ENCODE data around the gene FGG. TPM values are rescaled to one million over a fixed set of nuclear protein-coding genes. Genes with fewer than 3 reads are reported as not detected.

The FGG gene
- total and polyA plus RNA-seq, 2 of the 13 experiments (the other 11 are each of a cell fraction or from before 2014, with no cell fraction given): 1,037 to 2,423 TPM

- TF ChIP-seq GTF3A (CRISPR knock-in tag; conservative IDR thresholded peaks at IDR 0.05) (no peak), ZNF737 (CRISPR knock-in tag; IDR thresholded peaks at IDR 0.05; ENCODE audit: borderline replicate concordance) (no peak), MAX (IDR thresholded peaks at IDR 0.05) (peak; percentile 26; the same call in 1 of the 2 replicates), NCOA5 (CRISPR knock-in tag; IDR thresholded peaks at IDR 0.05) (no peak), ZZZ3 (CRISPR knock-in tag; IDR thresholded peaks at IDR 0.05; ENCODE audit: borderline replicate concordance) (no peak), HMG20A (CRISPR knock-in tag; IDR thresholded peaks at IDR 0.05; ENCODE audit: borderline replicate concordance) (peak; percentile 43; the same call in 1 of the 2 replicates), ZNF501 (CRISPR knock-in tag; IDR thresholded peaks at IDR 0.05) (no peak), ISX (CRISPR knock-in tag; conservative IDR thresholded peaks at IDR 0.05) (no peak), SMAD3 (CRISPR knock-in tag; IDR thresholded peaks at IDR 0.05) (peak; percentile 89), RXRB (CRISPR knock-in tag; IDR thresholded peaks at IDR 0.05; ENCODE audit: borderline replicate concordance) (peak; percentile 51; the same call in 1 of the 2 replicates), KLF16 (CRISPR knock-in tag; IDR thresholded peaks at IDR 0.05) (peak in 1 of 2 experiments; percentile 34; a peak in 1 of 4 replicates), NCOR1 (IDR thresholded peaks at IDR 0.05; ENCODE audit: borderline replicate concordance, low read length) (no peak), ISL2 (CRISPR knock-in tag; IDR thresholded peaks at IDR 0.05) (peak; percentile 53), ARID5B (CRISPR knock-in tag; IDR thresholded peaks at IDR 0.05) (peak; percentile 38; the same call in 1 of the 2 replicates), ZNF281 (CRISPR knock-in tag; IDR thresholded peaks at IDR 0.05; ENCODE audit: borderline replicate concordance) (no peak), MAFG (CRISPR knock-in tag; IDR thresholded peaks at IDR 0.05) (no peak), TFDP1 (CRISPR knock-in tag; IDR thresholded peaks at IDR 0.05; ENCODE audit: borderline replicate concordance) (no peak), ZNF513 (CRISPR knock-in tag; conservative IDR thresholded peaks at IDR 0.05) (no peak), MYNN (CRISPR knock-in tag; IDR thresholded peaks at IDR 0.05; ENCODE audit: low read depth) (no peak)
Observed at GRCh38 chr4:154618708-154619315, 6.4 kb upstream of the FGG start (continued).

Measured in HepG2 (cell line).